GM12878 (cell line): Measurements from ENCODE around the gene SLC39A13. TPM values are rescaled to one million over a fixed set of nuclear protein-coding genes. Genes with fewer than 3 reads are reported as not detected.

ENCODE experiments used
- ATAC-seq: fragments of 200-7000 bp; cut with Tn5 transposase; 3 replicates; pipeline ENCODE4 v1.9.1; 2020; ENCODE audit warnings: mild to moderate bottlenecking, moderate library complexity
- BruUV-seq: library from RNA; stranded (reverse); fragments of 400-500 nt; replicated peaks from 2 replicates; lab custom pipeline; 2021; lab: Mats Ljungman, UMichigan
- CTCF ChIA-PET: fragments of 300-600 bp; sonication (Branson Sonifier 250); formaldehyde crosslinking; extraction: SDS; loops from one replicate; lab custom pipeline; 2021; ENCODE audit warnings: inconsistent platforms; lab: Yijun Ruan, JAX
- POLR2A ChIA-PET: fragments of 350-600 bp; formaldehyde crosslinking; extraction: SDS; loops from one replicate; lab custom pipeline; 2021; ENCODE audit warnings: inconsistent platforms; lab: Charles Lee
- RAD21 ChIA-PET: fragments of 300-600 bp; sonication (Branson Sonifier 250); formaldehyde crosslinking; loops from one replicate; lab custom pipeline; 2023; ENCODE audit warnings: antibody characterized with exemption; ENCODE audit not compliant: unreplicated experiment; lab: Charles Lee
- SMC1A ChIA-PET: fragments of 300-600 bp; sonication (Branson Sonifier 250); formaldehyde crosslinking; loops from one replicate; lab custom pipeline; 2023; ENCODE audit not compliant: unreplicated experiment, uncharacterized antibody; lab: Charles Lee
- DNase-seq: peaks from one replicate; pipeline ENCODE4 v3.0.0-alpha.2; 2011; ENCODE audit warnings: low read depth, low spot score
- FAIRE-seq: peaks from 3 replicates; lab custom pipeline; 2011; peaks lifted over from hg19 to GRCh38; lab: Jason Lieb, UNC
- H2AFZ ChIP-seq: 2 replicates; pipeline ENCODE4 v1.6.0; 2011; ENCODE audit warnings: low read depth, low read length, control low read depth; ENCODE audit not compliant: control insufficient read depth
- H3K27ac ChIP-seq: 2 replicates; pipeline ENCODE4 v1.5.1; 2011; ENCODE audit warnings: control low read depth; ENCODE audit not compliant: control insufficient read depth, insufficient read depth
- H3K27me3 ChIP-seq, 2 experiments: replicated peaks in 1 of 2; 2 replicates each; pipeline versions ENCODE4 v1.6.0 to v1.6.1; 2011; ENCODE audit warnings: low read length in 1 of 2; ENCODE audit not compliant: control insufficient read depth in 2 of 2, insufficient read depth in 2 of 2
- H3K36me3 ChIP-seq, 2 experiments: 2 replicates each; pipeline ENCODE4 v1.5.1; 2011; ENCODE audit warnings: low read length in 1 of 2; ENCODE audit not compliant: control insufficient read depth in 2 of 2, insufficient read depth in 2 of 2
- H3K4me1 ChIP-seq: 2 replicates; pipeline ENCODE4 v1.6.1; 2011; ENCODE audit warnings: mild to moderate bottlenecking, low read length, moderate library complexity, mixed read lengths; ENCODE audit not compliant: control insufficient read depth, insufficient read depth
- H3K4me2 ChIP-seq: 2 replicates; pipeline ENCODE4 v1.6.0; 2011; ENCODE audit warnings: control low read depth; ENCODE audit not compliant: control insufficient read depth, insufficient read depth
- H3K4me3 ChIP-seq: fragments of 200-600 bp; sonication (generic); 2 replicates; pipeline ENCODE4 v1.5.1; 2016
- H3K79me2 ChIP-seq: 2 replicates; pipeline ENCODE4 v1.6.0; 2011; ENCODE audit warnings: low read length; ENCODE audit not compliant: control insufficient read depth, insufficient read depth
- H3K9ac ChIP-seq: 2 replicates; pipeline ENCODE4 v1.8.0; 2011; ENCODE audit warnings: low read length, control low read depth, mixed read lengths; ENCODE audit not compliant: control insufficient read depth, insufficient read depth
- H3K9me3 ChIP-seq: replicated peaks from 3 replicates; pipeline ENCODE4 v1.5.1; 2011; ENCODE audit warnings: mild to moderate bottlenecking, low read length; ENCODE audit not compliant: control insufficient read depth, insufficient read depth
- H4K20me1 ChIP-seq: 2 replicates; pipeline ENCODE4 v1.6.0; 2011; ENCODE audit not compliant: control insufficient read depth, insufficient read depth
- CBX5 ChIP-seq: sonication (generic); IDR thresholded peaks from 2 replicates; pipeline ENCODE4 v1.6.1; 2016; ENCODE audit warnings: low read depth, moderate library complexity, mild to moderate bottlenecking, inconsistent platforms
- ELK1 ChIP-seq: IDR thresholded peaks from 2 replicates; pipeline ENCODE4 v1.6.1; 2012; ENCODE audit warnings: low read depth, low read length, improper control_type of control experiment
- JUND ChIP-seq: IDR thresholded peaks from 2 replicates; pipeline ENCODE4 v1.6.1; 2012; ENCODE audit warnings: low read depth, mild to moderate bottlenecking, low read length, improper control_type of control experiment, moderate library complexity
- NFIC ChIP-seq: IDR thresholded peaks from 2 replicates; pipeline ENCODE4 v1.6.1; 2012; ENCODE audit warnings: low read depth, mild to moderate bottlenecking, inconsistent platforms, low read length, moderate library complexity
- RAD21 ChIP-seq: IDR thresholded peaks from 2 replicates; pipeline ENCODE4 v1.6.1; 2011; ENCODE audit warnings: mild to moderate bottlenecking, low read depth, low read length, moderate library complexity; ENCODE audit not compliant: insufficient read depth
- RAD51 ChIP-seq: fragments of 450-650 bp; IDR thresholded peaks from 2 replicates; pipeline ENCODE4 v1.6.1; 2016; ENCODE audit warnings: moderate library complexity, mild to moderate bottlenecking, inconsistent platforms
- WRNIP1 ChIP-seq: IDR thresholded peaks from 2 replicates; pipeline ENCODE4 v1.6.1; 2011; ENCODE audit warnings: low read depth, low read length, improper control_type of control experiment, borderline replicate concordance
- WGBS: methylation state at CpG from one replicate; pipeline ENCODE4 v1.1.6; 2016; ENCODE audit warnings: low lambda C conversion rate; ENCODE audit not compliant: insufficient replicate concordance, insufficient coverage; ENCODE audit errors: missing lambda C conversion rate; 5-methylcytosine and 5-hydroxymethylcytosine counted together
- in situ Hi-C: fragments of 300-500 bp; cut with MboI; formaldehyde crosslinking; loops from 9 replicates; pipeline ENCODE4 v1.14.3; 2018; ENCODE audit warnings: mixed read lengths
- intact Hi-C: fragments of 100-400 bp; cut with micrococcal nuclease; formaldehyde crosslinking; loops from one replicate; pipeline ENCODE4 v1.14.2; 2022; ENCODE audit not compliant: unreplicated experiment
- polyA plus RNA-seq, 11 experiments: library from polyadenylated mRNA; depleted of rRNA in 4 of 11; unstranded in 6 of 11; stranded (reverse) in 5 of 11; fragments of >200 nt; fragmentation: Nextera tagmentation in 4 of 11; fragmentation: Illumina TruSeq in 1 of 11; extraction: Ambion mirVana in 4 of 11; extraction: Trizol in 1 of 11; gene quantifications; 1 replicate in 1 of 11; 2 replicates in 10 of 11; pipeline versions ENCODE4 v1.2.1 to v1.2.3, GENCODE V29; 2011 to 2016; ENCODE audit warnings: inconsistent platforms in 2 of 11, missing spikeins in 2 of 11, low read depth in 1 of 11
- total RNA-seq, 4 experiments: library from RNA; depleted of rRNA in 3 of 4; stranded (reverse); fragments of >200 nt in 3 of 4; fragmentation: Illumina TruSeq in 1 of 4; extraction: Trizol in 1 of 4; gene quantifications; 2 replicates each; pipeline versions ENCODE4 v1.2.1 to v1.2.3, GENCODE V29; 2013 to 2021

SLC39A13 gene
- total and polyA plus RNA-seq, 10 of the 15 experiments (the other 5 are each of a cell fraction or from before 2014, with no cell fraction given) = 0.23 to 19.8 (median 6.3) TPM

- Histone ChIP-seq H3K9ac (no peak overlapping the region), H3K79me2 (no peaks in the 10 kb centered on the region), H3K4me1 (no peaks in the 10 kb centered on the region), H3K36me3 (no peaks in the 10 kb centered on the region), H3K4me3 (no peak overlapping the region), H2AFZ (no peak overlapping the region), H3K4me2 (no peak overlapping the region), H3K27ac (no peak overlapping the region), H4K20me1 (no peaks in the 10 kb centered on the region), H3K9me3 (no peaks in the 10 kb centered on the region), H3K27me3 (no peaks in the 10 kb centered on the region; a peak in 1 of 4 replicates)
- no peak for DNase-seq
- intact Hi-C loops (no loop called here), in situ Hi-C loops (no loop called here)
- no peak for ATAC-seq
- no TSS peak for BruUV-seq
- no peak for TF ChIP-seq RAD21
- TF ChIP-seq WRNIP1 = no peak
- TF ChIP-seq RAD51 = no peak
- TF ChIP-seq JUND = no peak
- no peak for TF ChIP-seq NFIC
- TF ChIP-seq CBX5 = no peak
- TF ChIP-seq ELK1 = no peak
- ChIA-PET POLR2A (no interaction called here), CTCF (no interaction called here), RAD21 (no interaction called here), SMC1A (no interaction called here)
- no peak for FAIRE-seq
- 45% methylated on average over 16 of the region's 16 CpGs for WGBS
Measured at GRCh38 chr11:47437746-47438418, 29.5 kb downstream of the SLC39A13 start.
